ENCODE measurements around the gene ZNF236.

The ZNF236 gene

GRCh38 chr18:76821875-76822505 lies 367 bp upstream of the ZNF236 start:
- DNase-seq = peak; percentile 49

GRCh38 chr18:76823161-76823538 lies 793 bp downstream of the ZNF236 start:
- DNase-seq = no peak

GRCh38 chr18:76823587-76824011 lies 1.2 kb downstream of the ZNF236 start:
- peak; percentile 39 for DNase-seq

GRCh38 chr18:76824145-76824676 lies 1.9 kb downstream of the ZNF236 start:
- no peak for DNase-seq

- no peak for DNase-seq
These were observed 2.4 kb downstream of the ZNF236 start for GRCh38 chr18:76824754-76825153.

GRCh38 chr18:76827205-76828200 lies 5.1 kb downstream of the ZNF236 start:
- DNase-seq = peak; percentile 15

GRCh38 chr18:76834379-76834778 lies 12.0 kb downstream of the ZNF236 start:
- no peak for DNase-seq

- no peak for DNase-seq
These were observed 13.0 kb downstream of the ZNF236 start for GRCh38 chr18:76835380-76835779.

- no peak for DNase-seq
These were observed 14.7 kb downstream of the ZNF236 start for GRCh38 chr18:76837071-76837470.

- DNase-seq = no peak
These were observed 15.8 kb downstream of the ZNF236 start for GRCh38 chr18:76838182-76838581.

GRCh38 chr18:76839086-76839794 lies 16.9 kb downstream of the ZNF236 start:
- no peak for DNase-seq

- no peak for DNase-seq
These were observed 20.6 kb downstream of the ZNF236 start for GRCh38 chr18:76842837-76843530.

GRCh38 chr18:76844144-76844543 lies 21.8 kb downstream of the ZNF236 start:
- DNase-seq = no peak

GRCh38 chr18:76844742-76845477 lies 22.6 kb downstream of the ZNF236 start:
- no peak for DNase-seq

- DNase-seq = no peak
These were observed 23.9 kb downstream of the ZNF236 start for GRCh38 chr18:76846217-76846616.

GRCh38 chr18:76847916-76848315 lies 25.6 kb downstream of the ZNF236 start:
- no peak for DNase-seq

- DNase-seq = no peak
These were observed 27.8 kb downstream of the ZNF236 start for GRCh38 chr18:76850112-76850511.

GRCh38 chr18:76855594-76855993 lies 33.2 kb downstream of the ZNF236 start:
- no peak for DNase-seq

GRCh38 chr18:76857476-76857875 lies 35.1 kb downstream of the ZNF236 start:
- no peak for DNase-seq

- no peak for DNase-seq
These were observed 37.4 kb downstream of the ZNF236 start for GRCh38 chr18:76859474-76860339.
